ENCODE measurements around the gene AGAP1. TPM values are rescaled to one million over a fixed set of nuclear protein-coding genes. Genes with fewer than 3 reads are reported as not detected.
A peak's percentile ranks its signal among the peaks of the same experiment; 100 is the strongest.

Gene AGAP1
- total RNA-seq, 1 donor = 18.5 TPM

DNA sequence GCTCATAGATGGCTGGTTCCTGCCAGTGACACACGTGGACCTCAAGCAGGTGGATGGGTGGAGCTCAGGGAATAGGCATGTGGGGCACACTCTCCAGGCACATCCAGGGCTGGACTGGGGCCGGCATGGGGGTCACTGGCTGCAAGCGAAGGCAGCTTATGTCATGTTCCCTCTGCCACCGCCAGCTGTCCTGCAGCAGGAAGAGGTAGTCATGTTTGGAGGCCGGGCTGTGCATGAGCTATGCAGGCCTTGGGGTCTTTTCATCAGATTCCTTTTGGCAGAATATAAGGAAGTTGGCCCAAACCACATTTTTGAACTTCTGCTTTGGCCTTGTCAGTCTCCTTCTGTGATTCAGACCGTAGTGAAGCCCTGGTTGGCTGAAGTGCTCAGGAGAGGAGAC lies 61.5 kb downstream of the AGAP1 start:
- no peak for TF ChIP-seq CTCF (IDR thresholded peaks at IDR 0.05; ENCODE audit: extremely low read depth, low read depth, low read length)
- H3K79me2 ChIP-seq (ENCODE audit: insufficient read depth, low read length) = peaks cover 90% of the 10 kb centered on the region
- H3K36me3 ChIP-seq (ENCODE audit: insufficient read depth, low read length) = no peaks in the 10 kb centered on the region
- no peak overlapping the region for H2AFZ ChIP-seq (ENCODE audit: low read length)
- H3K27ac ChIP-seq (ENCODE audit: low read depth, low read length) = no peak overlapping the region
- no peak overlapping the region for H3K4me2 ChIP-seq (ENCODE audit: insufficient read depth, low read length)
- peaks cover 81% of the 10 kb centered on the region for H4K20me1 ChIP-seq (ENCODE audit: insufficient read depth, low read length)
- no peaks in the 10 kb centered on the region for H3K9me3 ChIP-seq (ENCODE audit: low read depth, low read length)
- H3K4me3 ChIP-seq (ENCODE audit: insufficient read depth, low read length) = no peak overlapping the region
- no peaks in the 10 kb centered on the region for H3K4me1 ChIP-seq (ENCODE audit: insufficient read depth, low read length)
- no peaks in the 10 kb centered on the region for H3K27me3 ChIP-seq (ENCODE audit: insufficient read depth, low read length)
- no peak for DNase-seq (ENCODE audit: insufficient read length, low spot score, missing footprints)

GRCh38 chr2:235556086-235556485 lies 62.2 kb downstream of the AGAP1 start:
- Histone ChIP-seq H3K4me1 (ENCODE audit: insufficient read depth, low read length) (no peaks in the 10 kb centered on the region), H3K79me2 (ENCODE audit: insufficient read depth, low read length) (peaks cover 93% of the 10 kb centered on the region), H3K27ac (ENCODE audit: low read depth, low read length) (no peak overlapping the region), H3K36me3 (ENCODE audit: insufficient read depth, low read length) (no peaks in the 10 kb centered on the region), H4K20me1 (ENCODE audit: insufficient read depth, low read length) (peaks cover 84% of the 10 kb centered on the region), H2AFZ (ENCODE audit: low read length) (no peak overlapping the region), H3K9me3 (ENCODE audit: low read depth, low read length) (no peaks in the 10 kb centered on the region), H3K4me3 (ENCODE audit: insufficient read depth, low read length) (no peak overlapping the region), H3K27me3 (ENCODE audit: insufficient read depth, low read length) (no peaks in the 10 kb centered on the region), H3K4me2 (ENCODE audit: insufficient read depth, low read length) (no peak overlapping the region)
- no peak for TF ChIP-seq CTCF (IDR thresholded peaks at IDR 0.05; ENCODE audit: extremely low read depth, low read depth, low read length)
- peak; percentile 45 for DNase-seq (ENCODE audit: insufficient read length, low spot score, missing footprints)

DNA sequence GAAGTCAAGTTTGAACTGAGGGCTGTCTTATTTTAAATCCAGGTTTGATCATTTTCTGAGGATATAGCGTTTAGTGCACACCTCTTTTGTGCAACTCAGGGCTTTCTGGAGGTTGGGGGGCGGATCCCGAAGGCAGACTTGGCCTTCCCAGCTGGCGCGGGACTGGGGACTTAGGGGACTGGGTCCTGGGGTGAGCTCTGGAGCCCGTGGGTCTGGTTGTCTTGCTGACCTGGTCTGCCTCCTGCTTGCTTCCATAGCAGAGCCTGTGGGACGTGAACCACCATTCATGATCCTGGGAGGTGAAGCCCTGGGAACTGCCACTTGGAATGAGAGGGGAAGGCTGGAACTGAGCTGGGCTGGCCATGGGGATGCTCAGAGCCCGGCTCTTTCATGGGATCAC lies 63.1 kb downstream of the AGAP1 start:
- peaks cover 84% of the 10 kb centered on the region for H4K20me1 ChIP-seq (ENCODE audit: insufficient read depth, low read length)

DNA sequence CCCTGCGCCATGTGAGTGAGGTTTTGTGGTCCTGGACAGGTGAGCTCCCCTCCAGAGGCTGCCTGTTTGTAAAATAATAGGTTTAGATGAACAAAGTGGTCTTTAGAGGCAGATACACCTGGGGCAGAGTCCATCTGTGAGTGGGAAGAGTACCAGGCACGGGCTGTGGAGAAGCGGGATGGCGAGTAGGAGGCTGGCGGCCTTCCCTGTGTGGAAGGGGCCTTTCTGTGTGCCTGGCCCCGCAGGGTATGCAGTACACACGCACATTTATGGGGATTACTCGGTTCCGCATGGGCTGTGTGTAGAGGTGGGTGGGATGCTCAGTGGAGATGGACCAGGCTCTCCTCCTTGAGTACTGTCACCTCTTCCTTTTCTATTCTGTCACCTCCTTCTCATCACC lies 64.1 kb downstream of the AGAP1 start:
- no peaks in the 10 kb centered on the region for H3K36me3 ChIP-seq (ENCODE audit: insufficient read depth, low read length)
- H3K4me2 ChIP-seq (ENCODE audit: insufficient read depth, low read length) = no peak overlapping the region
- TF ChIP-seq CTCF (IDR thresholded peaks at IDR 0.05; ENCODE audit: extremely low read depth, low read depth, low read length) = no peak
- H4K20me1 ChIP-seq (ENCODE audit: insufficient read depth, low read length) = peaks cover 81% of the 10 kb centered on the region
- H2AFZ ChIP-seq (ENCODE audit: low read length) = no peak overlapping the region
- no peak overlapping the region for H3K27ac ChIP-seq (ENCODE audit: low read depth, low read length)
- H3K27me3 ChIP-seq (ENCODE audit: insufficient read depth, low read length) = no peaks in the 10 kb centered on the region
- H3K4me3 ChIP-seq (ENCODE audit: insufficient read depth, low read length) = no peak overlapping the region
- H3K9me3 ChIP-seq (ENCODE audit: low read depth, low read length) = no peaks in the 10 kb centered on the region
- no peak for DNase-seq (ENCODE audit: insufficient read length, low spot score, missing footprints)
- peaks cover 90% of the 10 kb centered on the region for H3K79me2 ChIP-seq (ENCODE audit: insufficient read depth, low read length)
- H3K4me1 ChIP-seq (ENCODE audit: insufficient read depth, low read length) = no peaks in the 10 kb centered on the region

More for the DNA sequence above, 63.1 kb downstream of the AGAP1 start:
- Histone ChIP-seq H3K27me3 (ENCODE audit: insufficient read depth, low read length) (no peaks in the 10 kb centered on the region), H3K36me3 (ENCODE audit: insufficient read depth, low read length) (no peaks in the 10 kb centered on the region), H3K79me2 (ENCODE audit: insufficient read depth, low read length) (peaks cover 93% of the 10 kb centered on the region), H2AFZ (ENCODE audit: low read length) (no peak overlapping the region), H3K9me3 (ENCODE audit: low read depth, low read length) (no peaks in the 10 kb centered on the region), H3K27ac (ENCODE audit: low read depth, low read length) (no peak overlapping the region), H3K4me3 (ENCODE audit: insufficient read depth, low read length) (no peak overlapping the region), H3K4me1 (ENCODE audit: insufficient read depth, low read length) (no peaks in the 10 kb centered on the region), H3K4me2 (ENCODE audit: insufficient read depth, low read length) (no peak overlapping the region)
- no peak for DNase-seq (ENCODE audit: insufficient read length, low spot score, missing footprints)
- TF ChIP-seq CTCF (IDR thresholded peaks at IDR 0.05; ENCODE audit: extremely low read depth, low read depth, low read length) = no peak
